NK-92 (cell line): ENCODE data around the gene SERAC1.

Experiments used
- DNase-seq: peaks from one replicate; lab custom pipeline; 2025; ENCODE audit not compliant: unreplicated experiment; lab: John Stamatoyannopoulos, UW

Gene SERAC1

DNA sequence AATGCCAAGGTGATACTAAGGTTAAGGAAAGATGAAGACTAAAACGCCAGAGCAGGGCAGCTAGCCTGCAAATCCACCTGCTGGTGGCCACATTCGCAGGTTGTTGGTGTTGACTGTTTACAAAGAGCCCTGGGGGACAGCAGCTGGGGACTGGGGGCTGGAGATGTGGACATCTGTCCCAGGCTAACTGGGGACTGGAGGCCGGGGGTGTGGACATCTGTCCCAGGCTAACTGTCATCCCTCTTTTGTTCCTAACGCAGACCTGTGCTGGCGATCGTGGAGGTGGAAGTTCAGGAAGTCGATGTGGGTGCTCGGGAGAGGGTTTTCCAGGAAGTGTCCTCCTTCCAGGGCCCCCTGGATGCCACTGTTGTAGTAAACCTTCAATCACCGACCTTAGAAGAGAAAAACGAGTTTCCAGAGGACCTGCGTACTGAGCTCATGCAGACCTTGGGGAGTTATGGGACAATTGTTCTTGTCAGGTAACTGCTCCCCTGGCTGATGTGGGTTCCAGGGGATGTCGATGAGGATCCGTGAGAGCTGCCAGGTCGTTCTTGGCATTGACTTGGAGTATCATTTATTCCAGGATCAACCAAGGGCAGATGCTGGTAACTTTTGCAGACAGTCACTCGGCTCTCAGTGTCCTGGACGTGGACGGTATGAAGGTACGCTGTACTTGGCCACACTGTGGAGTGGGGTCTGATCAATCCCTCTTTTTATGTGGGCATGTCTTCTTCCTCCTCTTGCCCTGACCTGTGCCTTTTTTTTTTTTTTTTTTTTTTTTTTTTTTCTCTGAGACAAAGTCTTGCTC, 87.0 kb downstream of the SERAC1 start:
- no peak for DNase-seq

- no peak for DNase-seq
Measured at GRCh38 chr6:158078320-158078719, 89.7 kb downstream of the SERAC1 start.

DNA sequence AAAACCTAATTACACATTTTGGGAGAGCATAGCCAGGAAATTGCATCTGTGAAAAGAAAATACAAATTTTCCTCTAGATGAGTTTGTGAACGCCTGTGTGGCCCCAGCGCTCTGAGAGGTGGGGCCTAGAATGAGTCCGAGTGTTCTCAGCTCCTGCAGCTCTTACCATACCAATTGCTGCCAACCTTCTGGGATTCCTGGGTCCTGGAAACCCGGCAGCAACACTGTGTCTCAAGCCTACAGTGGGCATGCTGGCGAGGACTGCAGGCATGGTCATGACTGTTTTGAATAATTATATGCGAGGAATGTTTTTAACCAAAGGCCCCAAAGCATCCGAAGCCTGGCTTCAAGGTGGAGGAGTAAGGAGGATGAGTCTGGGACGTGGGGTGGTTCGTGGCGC, 90.4 kb downstream of the SERAC1 start:
- DNase-seq: no peak

GRCh38 chr6:158076548-158076947, 91.5 kb downstream of the SERAC1 start:
- no peak for DNase-seq

DNA sequence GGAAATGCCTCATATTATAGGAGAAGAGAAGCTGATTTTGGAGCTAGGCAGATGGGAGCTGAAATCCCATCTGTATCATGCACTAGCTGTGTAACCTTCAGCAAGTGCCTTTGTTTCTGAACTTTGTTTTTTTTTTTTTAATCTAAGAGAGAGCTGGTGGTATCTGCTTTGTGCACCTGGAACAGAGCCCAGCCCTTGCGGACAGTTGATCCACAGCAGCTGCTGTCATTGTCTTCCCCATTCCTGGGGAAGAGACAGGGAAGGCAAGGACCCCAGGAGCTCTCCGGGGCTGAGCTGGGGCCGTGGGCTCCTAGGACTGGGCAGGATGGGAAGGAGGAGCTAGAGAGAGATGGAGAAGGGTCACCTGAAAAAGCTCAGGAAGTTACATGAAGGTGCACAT, 94.3 kb downstream of the SERAC1 start:
- DNase-seq: no peak

- no peak for DNase-seq
Measured at GRCh38 chr6:158072083-158072721, 95.9 kb downstream of the SERAC1 start.

GRCh38 chr6:158071121-158072082, 96.7 kb downstream of the SERAC1 start:
- no peak for DNase-seq

GRCh38 chr6:158070513-158070912, 97.5 kb downstream of the SERAC1 start:
- no peak for DNase-seq

GRCh38 chr6:158069800-158070195, 98.3 kb downstream of the SERAC1 start:
- no peak for DNase-seq

GRCh38 chr6:158068893-158069799, 98.9 kb downstream of the SERAC1 start:
- DNase-seq: no peak

DNA sequence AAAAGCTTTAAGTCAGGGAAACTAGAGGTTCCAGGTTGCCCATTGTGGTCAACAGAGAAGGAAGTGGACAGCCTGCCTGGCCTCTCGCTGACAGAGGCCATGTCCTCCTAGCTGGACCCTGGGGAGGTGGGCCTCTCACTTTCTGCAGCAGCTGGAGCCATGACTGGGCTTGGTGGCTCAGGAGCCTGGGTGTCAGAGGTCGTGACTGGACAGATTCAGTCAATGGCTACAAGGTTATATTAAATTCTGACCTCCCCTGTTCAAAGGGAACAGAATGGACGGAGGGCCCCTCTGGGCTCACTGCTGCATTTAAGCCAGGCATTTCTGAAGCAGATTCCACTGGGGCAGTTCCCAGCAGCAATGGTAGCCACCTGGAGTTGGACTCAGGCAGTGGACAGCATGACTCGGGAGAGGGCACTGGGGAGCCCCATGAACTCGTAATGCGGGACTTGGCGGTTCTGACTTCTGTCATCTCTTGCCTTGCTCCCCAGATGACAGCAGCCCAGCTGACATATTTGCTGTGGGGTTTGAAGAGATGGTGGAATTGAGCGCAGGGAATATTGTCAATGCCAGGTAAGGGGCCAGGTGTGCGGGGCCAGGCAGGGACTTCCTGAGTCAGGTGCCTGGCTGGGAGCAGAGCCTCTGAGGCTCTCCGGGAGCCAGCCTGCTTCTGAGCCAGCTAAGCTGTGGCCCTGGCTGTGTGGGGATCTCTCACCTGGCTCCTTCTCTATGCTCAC, 99.7 kb downstream of the SERAC1 start:
- no peak for DNase-seq

- no peak for DNase-seq
Measured at GRCh38 chr6:158067436-158068015, 100.5 kb downstream of the SERAC1 start.

DNA sequence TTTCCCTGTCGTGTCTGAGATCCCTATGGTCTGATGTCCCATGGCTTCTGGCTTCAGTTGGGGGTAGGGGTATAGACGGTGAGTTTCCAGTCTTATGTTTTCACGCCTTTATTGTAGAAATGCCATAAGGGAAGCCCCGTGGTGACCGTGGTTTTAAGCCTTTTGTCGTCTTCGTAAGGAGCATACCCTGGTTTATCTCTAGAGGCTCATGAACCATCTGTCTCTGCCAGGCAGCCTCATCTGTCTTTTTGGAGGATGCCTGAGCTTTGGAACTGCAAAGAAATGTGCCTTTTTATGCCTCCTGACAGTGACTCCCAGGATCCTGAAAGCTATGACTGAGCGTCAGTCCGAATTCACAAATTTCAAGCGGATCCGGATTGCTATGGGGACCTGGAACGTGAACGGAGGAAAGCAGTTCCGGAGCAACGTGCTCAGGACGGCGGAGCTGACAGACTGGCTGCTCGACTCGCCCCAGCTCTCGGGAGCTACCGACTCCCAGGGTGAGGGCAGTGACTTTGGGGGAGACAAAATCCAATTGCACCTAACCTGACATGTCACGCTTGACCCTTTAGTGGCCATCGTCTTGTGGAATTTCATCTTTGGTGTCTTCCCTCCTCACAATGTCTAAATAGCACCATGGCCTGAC, 101.8 kb downstream of the SERAC1 start:
- no peak for DNase-seq

- DNase-seq: no peak
Measured at GRCh38 chr6:158064725-158065251, 103.3 kb downstream of the SERAC1 start.

DNA sequence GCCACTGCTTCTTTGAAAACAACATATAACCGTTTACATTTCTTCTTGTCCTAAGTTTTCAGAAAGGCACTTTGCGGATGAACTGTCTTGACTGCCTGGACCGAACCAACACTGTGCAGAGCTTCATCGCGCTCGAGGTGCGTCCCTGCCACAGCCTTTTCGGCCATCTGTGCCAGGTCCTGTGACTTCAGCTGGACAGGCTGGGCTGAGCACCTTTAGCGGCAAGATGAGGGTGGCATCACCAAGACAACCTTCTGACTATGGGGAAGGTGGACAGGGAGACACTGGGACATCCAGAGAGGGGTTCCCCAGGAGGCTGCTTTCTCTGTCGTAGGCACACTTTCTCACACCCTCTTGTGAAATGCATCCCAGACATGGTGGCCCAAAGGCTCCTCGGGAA, 104.3 kb downstream of the SERAC1 start:
- DNase-seq: no peak

DNA sequence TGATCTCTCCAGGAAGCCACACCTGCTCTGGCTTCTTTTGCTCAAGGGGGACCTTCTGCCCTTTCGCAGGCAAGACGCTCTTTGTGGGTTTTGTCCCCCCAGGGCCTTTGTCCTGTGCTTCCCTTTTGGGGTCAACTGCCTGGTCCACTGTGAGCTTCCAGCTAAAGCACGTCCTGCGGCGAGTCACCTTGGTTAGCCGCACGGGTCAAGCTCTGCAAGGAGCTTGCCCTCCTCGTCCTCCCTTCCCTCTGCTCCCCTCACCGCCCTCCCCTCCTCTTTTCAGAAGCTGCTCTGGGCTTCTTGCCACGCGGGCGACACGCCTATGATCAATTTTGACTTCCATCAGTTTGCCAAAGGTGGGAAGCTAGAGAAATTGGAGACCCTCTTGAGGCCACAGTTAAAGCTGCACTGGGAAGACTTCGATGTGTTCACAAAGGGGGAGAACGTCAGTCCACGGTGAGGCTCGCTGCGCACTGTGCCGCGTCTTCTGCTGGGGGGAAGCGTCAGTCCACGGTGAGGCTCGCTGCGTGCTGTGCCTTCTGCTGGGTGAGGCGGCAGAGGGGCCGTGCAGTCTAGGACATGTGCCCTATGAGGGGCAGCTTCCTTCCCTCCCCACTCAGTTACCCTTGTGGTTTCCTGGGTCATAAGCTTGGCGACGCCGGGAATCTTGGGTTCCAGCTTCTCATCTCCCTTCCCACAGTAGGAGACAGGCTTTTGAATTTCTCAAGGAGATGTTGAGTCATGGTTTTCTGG, 106.2 kb downstream of the SERAC1 start:
- no peak for DNase-seq

DNA sequence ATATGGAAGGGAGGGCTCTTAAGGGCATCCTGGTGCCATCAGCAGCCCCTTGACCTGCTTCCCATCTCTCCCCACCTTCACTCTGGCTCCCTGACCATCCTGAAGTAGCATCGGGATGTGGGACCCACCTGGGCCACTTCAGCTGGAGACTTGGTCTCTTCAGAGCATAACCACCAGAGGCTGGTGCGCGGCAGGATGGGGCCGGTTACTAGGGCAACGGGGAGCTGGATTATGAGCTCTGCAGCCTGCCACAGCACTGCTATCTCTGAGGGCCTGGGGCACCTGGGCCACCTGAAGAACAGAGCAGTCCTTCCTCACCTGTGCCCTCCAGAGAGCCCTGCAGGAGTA, 106.7 kb downstream of the SERAC1 start:
- no peak for DNase-seq
